GM18507 (cell line): Measurements from ENCODE around the gene RASSF1.

Experiments used
- DNase-seq: peaks from one replicate; pipeline ENCODE4 v3.0.0; 2011; ENCODE audit warnings: low read depth; ENCODE audit not compliant: insufficient read length; ENCODE audit errors: extremely low spot score
- FAIRE-seq: peaks from 2 replicates; lab custom pipeline; 2011; peaks lifted over from hg19 to GRCh38; lab: Jason Lieb, UNC

RASSF1 gene

DNA sequence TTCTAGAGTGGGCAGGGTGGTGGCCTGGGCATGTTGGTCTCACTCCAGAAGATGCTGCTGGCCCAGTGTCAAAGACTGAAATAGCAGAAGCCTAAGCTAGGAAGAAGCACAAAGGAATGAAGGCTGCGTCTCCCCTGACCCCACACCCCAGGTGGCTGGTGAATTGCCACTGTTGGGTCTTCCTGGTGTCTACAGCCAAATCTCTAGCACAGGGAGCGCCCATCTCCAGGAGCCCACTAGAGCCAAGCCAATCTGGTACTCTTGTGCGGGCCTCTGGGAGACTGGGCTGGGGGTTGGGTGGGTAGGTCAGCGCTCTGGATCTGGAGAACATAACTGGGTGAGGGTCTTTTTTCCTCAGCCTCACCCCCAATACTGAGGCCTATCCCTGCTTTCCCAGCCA, 13.5 kb downstream of the RASSF1 start:
- FAIRE-seq, result no peak
- no peak for DNase-seq

GRCh38 chr3:50326182-50326541, 14.5 kb downstream of the RASSF1 start:
- no peak for FAIRE-seq
- DNase-seq, result no peak

GRCh38 chr3:50325497-50326181, 15.0 kb downstream of the RASSF1 start:
- DNase-seq (no peak), FAIRE-seq (no peak)

DNA sequence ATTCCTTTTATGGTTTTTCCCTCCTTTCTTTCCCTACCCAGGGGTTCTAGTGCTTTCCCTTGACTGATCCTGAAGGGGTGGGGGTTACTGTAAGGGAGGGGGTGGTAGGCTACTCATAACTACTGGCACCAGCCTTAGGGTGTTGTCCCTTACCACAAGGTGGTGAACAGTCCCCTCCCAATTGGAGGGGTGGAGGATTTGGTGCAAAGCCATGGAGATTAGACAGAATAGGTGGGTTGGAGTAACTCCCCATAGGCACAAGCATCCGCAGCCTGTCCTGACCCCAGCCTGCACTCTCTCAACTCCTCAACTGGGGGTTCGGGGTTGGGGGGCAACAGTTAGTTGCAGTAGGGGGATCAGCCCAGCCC, 15.5 kb downstream of the RASSF1 start:
- FAIRE-seq (no peak), DNase-seq (no peak)

GRCh38 chr3:50324351-50325112, 16.1 kb downstream of the RASSF1 start:
- peak; percentile 76 for FAIRE-seq
- DNase-seq, result no peak

- FAIRE-seq (no peak), DNase-seq (no peak)
Observed at GRCh38 chr3:50323614-50324199, 16.9 kb downstream of the RASSF1 start.

DNA sequence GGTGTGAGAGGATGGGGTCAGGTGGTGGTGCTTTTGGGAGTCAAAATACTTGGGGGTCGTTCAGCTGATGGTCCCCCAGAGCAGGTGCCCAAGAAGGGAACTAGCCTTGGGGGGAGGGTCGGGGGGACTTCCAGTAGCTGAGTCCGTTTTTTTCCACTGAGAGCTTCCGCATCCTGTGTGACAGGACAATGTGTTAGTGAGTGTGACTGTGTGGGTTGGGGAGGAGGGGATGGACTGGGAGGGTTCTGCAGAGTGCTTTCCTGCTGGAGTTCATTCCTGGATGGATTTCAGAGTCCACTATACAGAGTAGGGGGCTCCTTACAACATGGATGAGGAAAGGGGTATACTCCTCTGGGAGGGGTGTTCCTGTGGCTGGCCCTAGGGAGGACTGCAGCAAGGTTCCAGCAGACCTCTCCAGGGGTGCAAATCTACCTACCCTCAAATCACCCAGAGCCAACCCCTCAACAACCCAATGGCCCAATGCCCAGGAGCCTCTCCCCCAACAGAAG, 17.5 kb downstream of the RASSF1 start:
- DNase-seq (no peak), FAIRE-seq (no peak)

DNA sequence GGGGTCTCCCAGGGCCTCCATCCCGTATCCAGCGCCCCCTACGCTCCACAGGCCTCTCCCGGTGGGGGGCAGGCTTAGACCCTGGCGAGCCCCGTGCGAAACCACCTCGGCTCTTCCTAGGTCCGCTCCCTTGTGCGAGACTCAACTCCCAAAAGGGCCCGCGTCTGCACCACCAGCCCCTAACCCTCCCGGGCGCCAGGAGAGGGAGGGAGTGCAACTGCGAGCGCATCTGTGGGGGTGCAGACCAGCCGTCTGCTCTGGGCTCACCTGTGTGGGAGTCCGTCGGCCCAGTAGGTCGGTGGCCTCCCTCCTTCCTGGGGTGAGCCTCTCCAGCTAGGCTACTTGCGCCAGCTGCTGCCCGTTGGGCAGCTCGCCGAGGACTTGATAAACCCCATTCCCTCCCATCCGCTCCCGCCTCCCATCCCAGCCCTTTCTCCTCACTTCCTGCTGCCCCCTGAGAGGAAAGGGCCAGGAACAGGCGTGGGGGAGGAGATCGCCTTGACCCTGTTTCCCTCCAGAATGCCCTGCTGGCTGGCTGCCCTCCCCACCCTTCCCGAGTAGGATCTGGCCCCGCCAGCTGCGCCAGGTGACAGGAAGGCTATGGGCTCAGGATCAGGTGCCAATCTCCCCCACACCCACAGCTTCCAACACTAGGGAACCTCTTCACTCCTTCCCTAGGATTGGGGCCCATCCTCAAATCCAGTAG, 18.1 kb downstream of the RASSF1 start, which contains the start of gene HYAL2:
Gene HYAL2, minus strand, starts transcription at position 360 of the 706 bp plus-strand sequence. CDS start 2,256 bp downstream, outside the sequence.
- FAIRE-seq (no peak), DNase-seq (no peak)

DNA sequence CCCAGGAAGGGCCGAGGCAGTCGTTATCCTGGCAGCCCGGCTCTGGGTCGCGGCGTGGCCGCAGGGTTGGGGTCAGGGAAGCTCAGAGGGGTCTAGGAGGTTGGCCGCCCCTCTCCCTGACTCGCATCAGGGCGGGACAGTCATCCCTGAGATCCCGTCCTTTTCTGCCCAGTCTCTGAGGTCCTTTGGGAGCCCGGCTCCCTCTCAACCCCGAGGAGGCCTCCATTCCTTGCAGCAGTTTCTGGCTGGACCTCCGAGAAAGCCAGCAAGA, 18.6 kb downstream of the RASSF1 start:
- FAIRE-seq, result no peak
- DNase-seq, result no peak

DNA sequence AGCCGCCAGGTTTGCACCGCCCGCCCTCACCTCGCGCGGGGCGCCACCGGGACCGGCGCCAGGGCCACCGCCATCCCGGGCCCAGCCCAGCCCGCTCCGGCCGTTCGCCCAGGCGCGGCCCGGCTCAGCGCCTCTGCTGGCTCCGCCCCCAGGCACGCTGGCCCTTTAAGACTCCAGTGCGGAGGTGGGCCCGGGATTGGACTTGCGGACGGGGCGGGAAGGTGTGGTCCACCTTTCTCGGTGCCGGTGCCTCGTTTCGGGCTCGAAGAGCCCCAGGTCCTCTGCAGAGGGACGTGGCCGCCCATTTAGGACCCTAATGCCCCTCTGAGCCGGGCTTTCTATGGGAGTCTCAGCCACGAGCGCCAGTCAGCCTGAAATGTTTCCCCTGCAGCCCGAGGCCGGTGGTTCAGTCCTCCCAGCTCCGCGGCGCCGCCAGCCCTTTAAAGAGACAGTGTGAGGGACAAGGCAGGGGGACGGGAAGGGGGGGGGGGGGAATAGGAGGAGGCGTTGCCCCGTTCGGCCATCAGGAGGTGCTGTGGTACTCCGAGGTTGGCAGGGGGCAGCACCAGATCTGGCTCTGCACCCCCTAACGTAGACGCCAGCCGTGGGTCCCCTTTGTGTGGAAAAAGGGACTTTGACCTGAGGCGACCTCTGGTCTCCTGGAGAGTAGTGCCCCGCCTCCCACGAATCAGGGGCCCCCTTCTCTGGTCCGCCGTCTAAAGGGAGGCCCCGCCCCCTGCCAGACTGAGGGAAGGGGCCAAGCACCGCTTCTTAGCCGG, 19.1 kb downstream of the RASSF1 start:
- FAIRE-seq (peak; percentile 77), DNase-seq (no peak)

- no peak for DNase-seq
- FAIRE-seq, result peak; percentile 61
Observed at GRCh38 chr3:50320853-50321335, 19.7 kb downstream of the RASSF1 start.

DNA sequence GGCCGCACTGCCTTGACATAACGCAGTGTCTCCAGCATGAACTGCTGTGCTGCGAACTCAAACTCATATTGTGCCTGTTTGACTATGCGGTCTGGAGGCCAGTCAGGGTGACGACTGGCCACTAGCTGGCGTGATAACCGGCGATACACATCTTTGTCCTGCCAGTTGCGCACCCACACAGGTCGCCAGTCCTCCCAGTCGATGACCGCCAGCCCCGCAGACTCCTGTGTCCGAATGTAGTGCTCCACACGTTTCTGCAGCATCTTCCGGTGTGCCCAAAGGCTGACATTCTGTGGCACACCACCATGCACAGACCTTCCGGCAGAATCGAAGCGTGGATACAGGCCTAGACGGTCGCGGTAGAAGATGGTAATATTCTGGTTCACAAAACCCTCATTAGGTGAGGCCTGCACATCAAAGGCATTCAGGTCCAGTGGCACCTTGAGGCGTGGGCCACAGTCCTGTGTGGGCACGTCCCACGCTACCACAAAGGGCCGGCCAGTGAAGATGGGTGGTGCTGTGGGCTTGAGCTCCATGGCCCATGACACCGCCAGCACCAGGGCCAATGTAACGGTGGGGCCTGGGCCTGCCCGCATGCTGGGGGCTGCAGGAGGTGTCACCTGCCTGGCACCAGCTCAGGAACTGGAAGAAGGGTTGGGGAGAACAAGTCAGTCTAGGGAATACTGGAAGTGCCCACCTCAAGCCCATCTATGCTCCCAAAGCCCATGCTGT, 20.6 kb downstream of the RASSF1 start:
- DNase-seq, result no peak
- no peak for FAIRE-seq

GRCh38 chr3:50319181-50319893, 21.3 kb downstream of the RASSF1 start:
- DNase-seq, result no peak
- FAIRE-seq, result no peak

DNA sequence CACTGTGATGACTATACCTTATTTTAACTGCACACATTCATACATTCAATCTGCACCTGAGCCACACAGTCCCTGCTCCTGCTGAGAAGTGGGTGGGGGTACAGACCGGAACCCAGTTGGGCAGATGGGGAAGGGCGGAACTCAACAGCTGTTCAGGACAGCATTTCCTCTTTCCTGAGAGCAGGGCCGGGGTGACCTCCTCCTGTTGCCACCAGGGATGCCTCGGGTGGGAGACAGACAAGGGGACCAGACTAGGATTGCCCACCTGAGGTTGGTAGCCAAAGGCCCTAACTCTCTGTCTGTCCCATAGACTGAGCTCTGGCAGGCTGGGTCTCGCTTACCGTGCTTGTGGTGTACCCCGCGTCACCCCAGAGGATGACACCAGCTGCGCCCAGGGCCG, 22.0 kb downstream of the RASSF1 start:
- no peak for DNase-seq
- FAIRE-seq, result no peak

DNA sequence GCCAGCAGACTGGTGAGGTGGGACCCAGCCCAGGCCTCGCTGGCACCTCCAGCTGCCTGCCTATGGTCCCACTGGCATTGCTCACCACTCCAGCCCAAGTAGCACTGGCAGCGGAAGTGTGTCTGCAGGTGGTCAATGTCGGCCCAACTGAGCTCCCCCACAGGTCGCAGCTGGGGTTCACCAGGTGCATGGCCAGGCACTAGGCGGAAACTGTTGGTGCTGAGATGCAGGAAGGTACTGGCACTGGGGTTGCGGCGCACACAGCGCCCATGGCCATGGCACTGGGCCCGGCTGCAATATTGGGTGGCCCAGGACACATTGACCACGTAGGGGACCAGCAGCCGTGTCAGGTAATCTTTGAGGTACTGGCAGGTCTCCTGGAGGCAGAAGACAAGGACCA, 22.5 kb downstream of the RASSF1 start:
- no peak for DNase-seq
- no peak for FAIRE-seq

DNA sequence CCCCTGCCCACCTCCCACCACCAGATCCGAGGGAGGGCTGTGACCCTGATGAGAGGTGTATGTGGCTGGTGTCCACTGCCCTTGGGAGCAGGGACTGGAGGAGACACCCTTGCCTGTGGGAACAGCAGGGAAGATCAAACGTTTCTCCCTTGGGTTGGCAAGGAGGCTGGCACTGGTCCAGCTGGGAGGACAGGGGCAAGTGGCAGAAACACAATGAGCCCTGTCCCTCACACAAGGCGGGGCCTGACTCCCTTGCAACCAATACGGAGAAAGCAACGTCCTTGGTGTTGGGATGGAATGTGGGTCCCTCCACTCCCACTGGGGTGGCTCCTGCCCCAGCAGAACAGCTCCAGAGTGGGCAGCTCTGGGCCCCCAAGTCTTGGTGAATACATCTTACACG, 23.3 kb downstream of the RASSF1 start:
- DNase-seq (no peak), FAIRE-seq (no peak)

DNA sequence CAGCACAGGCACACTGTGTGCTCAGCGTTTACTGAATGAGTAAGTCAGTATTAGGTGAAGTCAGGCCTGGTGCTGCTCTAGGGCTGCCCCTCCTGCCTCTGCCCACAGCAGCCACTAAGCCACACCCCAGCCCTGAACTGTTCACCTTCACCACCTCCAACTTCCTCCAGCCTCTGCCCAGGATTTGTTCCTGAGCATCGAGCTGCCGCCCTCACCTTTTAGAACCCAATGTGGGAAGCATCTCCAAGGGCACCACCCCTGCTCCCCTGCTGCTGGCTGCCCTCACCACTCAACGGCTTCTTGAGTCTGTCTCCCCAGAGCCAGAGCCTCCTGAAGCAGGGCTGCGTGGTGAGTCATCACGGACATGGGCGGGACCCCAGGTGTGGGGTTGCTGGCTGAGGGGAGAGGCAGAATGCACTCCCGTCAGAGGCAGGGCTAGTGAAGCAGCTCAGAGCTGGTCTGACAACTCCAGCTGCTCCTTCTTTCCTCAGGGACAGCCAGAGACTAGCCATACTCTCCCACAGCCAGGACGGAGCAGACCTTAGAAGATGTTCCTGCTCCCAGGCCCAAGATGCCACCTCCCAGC, 23.9 kb downstream of the RASSF1 start:
- no peak for FAIRE-seq
- no peak for DNase-seq

- no peak for FAIRE-seq
Observed at GRCh38 chr3:50314816-50315215, 25.8 kb downstream of the RASSF1 start.

More at GRCh38 chr3:50314816-50315215, 25.8 kb downstream of the RASSF1 start:
- DNase-seq, result no peak
